HuH-7.5 (cell line): ENCODE measurements around the gene PRICKLE2.

Experiments
- DNase-seq: peaks from one replicate; pipeline ENCODE4 v3.0.0; 2011; ENCODE audit warnings: low spot score

Gene PRICKLE2, protein sequence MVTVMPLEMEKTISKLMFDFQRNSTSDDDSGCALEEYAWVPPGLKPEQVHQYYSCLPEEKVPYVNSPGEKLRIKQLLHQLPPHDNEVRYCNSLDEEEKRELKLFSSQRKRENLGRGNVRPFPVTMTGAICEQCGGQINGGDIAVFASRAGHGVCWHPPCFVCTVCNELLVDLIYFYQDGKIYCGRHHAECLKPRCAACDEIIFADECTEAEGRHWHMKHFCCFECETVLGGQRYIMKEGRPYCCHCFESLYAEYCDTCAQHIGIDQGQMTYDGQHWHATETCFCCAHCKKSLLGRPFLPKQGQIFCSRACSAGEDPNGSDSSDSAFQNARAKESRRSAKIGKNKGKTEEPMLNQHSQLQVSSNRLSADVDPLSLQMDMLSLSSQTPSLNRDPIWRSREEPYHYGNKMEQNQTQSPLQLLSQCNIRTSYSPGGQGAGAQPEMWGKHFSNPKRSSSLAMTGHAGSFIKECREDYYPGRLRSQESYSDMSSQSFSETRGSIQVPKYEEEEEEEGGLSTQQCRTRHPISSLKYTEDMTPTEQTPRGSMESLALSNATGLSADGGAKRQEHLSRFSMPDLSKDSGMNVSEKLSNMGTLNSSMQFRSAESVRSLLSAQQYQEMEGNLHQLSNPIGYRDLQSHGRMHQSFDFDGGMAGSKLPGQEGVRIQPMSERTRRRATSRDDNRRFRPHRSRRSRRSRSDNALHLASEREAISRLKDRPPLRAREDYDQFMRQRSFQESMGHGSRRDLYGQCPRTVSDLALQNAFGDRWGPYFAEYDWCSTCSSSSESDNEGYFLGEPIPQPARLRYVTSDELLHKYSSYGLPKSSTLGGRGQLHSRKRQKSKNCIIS

GRCh38 chr3:64224826-64225610 lies at the start of gene PRICKLE2:
TSS of gene PRICKLE2 (minus strand) at chr3:64225466. CDS start at chr3:64198927, 26,539 bp downstream.
- no peak for DNase-seq

- DNase-seq, result no peak
These were observed 47.6 kb upstream of the PRICKLE2 start for GRCh38 chr3:64272842-64273241.

DNA sequence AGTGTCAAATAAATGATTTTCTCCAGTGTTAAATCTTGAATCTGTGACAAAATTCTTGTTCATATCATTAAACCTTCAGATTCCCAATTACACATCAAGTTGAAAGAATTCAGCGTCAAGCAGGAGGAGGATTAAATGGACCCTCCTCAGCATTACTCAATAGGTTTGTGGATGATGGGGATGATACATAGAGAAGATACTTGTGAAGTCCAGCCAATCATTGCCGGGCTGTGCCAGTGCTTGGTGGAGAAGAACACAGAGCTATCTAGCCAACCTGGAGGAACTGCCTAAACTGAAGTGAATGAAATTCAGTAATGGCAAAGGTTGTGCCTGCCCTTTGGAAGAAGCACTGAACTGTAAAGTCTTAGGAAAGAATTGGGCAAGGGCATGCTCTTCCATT lies 47.0 kb upstream of the PRICKLE2 start:
- DNase-seq, result no peak

DNA sequence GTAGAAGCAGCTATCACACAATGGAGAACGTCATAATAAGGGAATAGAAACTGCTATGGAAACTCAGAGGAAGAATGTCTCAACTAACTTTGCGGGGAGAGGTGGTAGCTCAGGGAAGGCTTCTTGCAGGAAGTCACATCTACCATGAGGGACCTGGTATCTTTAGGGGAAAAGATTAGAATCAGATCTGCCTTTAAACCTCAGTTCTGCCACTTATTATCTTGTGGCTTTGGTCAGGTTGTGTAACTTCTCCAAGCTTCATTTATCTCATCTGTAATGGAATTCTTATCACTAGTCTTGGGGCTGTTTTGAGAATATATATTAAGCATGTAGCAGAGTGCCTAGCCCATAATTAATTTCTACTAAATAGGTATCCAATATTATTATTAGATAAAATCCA lies 46.4 kb upstream of the PRICKLE2 start:
- DNase-seq, result no peak

- DNase-seq, result no peak
These were observed 45.6 kb upstream of the PRICKLE2 start for GRCh38 chr3:64270866-64271260.

DNA sequence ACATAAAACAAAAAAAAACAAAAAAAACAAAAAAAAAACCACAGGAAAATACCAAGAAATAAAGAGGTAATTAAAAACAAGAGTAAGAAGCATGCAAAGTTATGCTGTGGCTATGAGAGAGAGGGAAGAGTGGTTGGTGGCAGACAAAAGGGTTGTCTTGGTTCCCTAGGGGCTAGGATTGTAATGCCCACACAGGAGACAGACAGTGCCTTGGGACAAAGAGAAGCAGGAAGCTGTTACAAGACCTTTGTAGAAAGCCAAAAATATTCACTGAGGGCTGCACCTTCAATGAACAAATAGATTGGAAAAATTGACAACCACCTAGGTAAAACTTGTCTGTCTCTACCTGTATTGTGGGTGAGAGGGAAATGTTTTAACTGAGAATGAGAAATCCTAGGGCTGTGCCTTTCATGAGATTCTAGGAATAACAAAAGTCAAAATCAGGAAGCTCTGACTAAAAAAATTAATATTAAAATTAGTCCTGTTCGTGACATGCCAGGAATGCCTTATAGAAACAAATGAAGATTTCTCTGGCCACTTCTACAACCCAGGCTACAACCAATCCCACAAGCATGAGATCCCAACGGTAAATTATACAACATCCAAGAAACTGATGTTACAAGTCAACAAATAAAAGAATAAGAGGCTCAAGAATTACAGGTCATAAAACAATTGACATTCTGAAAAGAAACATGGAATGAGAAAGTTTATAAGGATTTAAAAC lies 45.0 kb upstream of the PRICKLE2 start:
- no peak for DNase-seq

DNA sequence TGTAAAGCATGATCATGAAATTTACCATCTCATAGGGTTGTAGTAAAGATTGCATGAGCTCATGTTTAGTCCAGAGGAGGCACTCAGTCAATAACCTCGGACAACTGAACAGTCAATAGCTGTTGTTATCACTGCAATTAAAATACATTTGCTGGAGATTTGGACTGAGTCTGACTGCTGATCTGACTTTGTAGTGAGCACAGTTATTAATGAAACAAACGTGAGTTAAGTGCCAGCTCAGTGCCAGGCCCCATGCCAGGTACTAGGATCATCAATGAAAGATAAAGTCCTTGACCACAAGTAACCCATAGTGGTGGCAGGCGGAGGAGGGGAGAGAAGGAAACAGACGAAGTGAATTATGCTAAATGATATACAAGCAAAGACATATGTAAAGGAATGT lies 43.7 kb upstream of the PRICKLE2 start:
- no peak for DNase-seq

GRCh38 chr3:64267721-64268604 lies 42.7 kb upstream of the PRICKLE2 start:
- no peak for DNase-seq

DNA sequence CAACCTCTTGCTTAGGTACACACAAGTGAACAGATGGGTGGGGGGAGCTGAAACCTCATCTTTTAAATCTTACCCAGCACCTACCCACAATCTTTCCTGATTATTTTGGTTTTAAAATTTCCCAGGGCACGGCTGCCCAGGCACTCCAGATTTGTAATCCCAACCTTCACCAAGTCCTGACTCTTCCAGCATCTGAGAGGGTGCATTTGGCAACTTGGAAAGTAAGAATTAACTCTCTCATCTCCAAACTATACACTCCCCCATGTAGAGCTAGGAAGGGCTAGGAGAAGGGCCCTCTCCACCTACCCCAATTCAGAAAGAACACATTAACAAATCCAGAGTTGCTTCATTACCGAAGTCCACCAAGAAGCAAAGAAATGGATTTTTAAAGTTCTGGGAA lies 41.7 kb upstream of the PRICKLE2 start:
- DNase-seq, result no peak

DNA sequence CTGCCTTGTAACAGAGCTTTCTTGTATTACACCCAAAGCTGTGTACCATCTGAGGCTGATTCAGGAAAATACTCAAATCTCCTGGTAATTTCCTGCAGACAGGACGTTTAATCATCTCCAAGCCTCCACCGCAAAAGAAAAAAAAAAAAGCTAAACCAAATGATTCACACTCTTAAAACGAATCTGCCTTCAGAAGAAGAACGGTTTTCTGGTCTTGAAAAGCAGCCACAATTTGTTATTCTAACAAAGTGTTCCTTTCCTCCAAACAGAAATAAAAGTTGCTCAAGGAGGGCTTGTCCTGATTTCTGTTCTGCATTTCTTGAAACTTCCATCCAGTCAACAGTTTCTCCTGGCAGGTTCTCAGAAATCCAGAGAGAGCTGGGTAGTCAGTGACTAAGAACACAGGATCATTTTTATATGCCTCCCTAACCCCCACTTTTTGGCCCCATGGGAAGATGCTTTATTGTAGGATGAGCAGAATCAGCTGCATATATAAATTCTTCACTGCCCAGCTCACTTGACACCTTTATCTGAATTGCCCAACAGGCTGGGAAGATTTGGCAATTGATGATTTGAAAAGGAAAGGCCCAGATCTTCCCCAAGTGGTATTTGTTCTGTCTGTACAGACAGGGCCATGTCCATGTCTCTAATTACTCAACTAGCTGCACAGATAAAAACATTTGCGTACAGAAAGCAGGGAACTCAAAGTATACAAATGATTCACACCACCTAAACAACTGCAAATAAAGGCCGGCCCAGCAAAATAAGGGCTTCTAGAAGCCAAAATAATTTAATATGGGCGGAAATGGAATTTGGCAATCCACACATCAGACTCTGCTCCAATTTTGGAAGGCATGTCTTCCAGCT lies 41.0 kb upstream of the PRICKLE2 start:
- DNase-seq, result no peak

DNA sequence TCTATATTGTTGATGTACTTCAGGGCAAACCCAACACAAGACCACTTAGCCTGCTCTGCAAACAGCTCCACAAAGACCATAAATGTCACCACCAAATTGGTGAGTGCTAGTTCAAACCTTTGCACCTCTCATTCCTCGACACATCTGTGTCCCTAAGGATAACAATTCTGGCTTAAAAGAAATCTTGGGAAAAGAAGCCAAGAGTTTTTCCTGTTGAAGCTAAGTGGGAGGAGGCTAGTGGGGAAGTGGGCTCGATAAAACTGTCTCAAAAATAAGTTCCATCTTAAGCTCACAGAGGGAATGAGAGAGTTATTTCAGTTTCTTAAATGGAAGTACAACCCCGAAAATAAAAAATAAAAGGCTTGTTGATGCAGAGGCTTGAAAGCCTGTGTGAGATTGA lies 40.4 kb upstream of the PRICKLE2 start:
- DNase-seq, result no peak

DNA sequence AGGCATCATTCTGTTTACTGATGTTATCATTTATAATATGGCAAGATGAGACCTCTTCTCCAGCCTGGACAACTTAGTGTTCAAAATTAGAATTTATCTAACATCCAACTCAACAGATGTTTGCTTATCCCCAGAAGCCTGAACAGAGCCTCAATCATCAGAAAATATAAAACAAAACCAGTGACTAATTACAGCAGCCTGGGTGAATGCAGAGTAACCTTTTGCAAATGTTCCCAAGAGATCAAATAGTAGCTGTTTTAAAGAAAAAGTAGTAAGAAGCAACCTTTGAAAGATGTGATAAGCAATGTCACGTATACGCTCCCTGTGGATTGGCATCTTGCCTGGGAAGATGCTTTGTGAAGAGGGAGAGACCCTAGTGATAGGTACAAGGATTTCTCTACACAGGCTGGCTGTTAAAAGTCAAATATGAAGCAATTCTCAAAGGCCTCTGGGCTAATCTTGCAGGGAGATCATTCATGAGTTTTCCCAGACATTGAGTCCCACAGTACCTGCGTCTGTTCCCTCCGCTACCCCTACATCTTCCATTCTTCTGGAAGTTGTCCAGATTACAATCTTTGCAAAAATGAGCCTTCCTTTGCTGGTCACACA lies 39.3 kb upstream of the PRICKLE2 start:
- no peak for DNase-seq

- no peak for DNase-seq
These were observed 37.4 kb upstream of the PRICKLE2 start for GRCh38 chr3:64262574-64263114.

- DNase-seq, result no peak
These were observed 35.2 kb upstream of the PRICKLE2 start for GRCh38 chr3:64260431-64260830.

GRCh38 chr3:64259636-64260035 lies 34.4 kb upstream of the PRICKLE2 start:
- DNase-seq, result no peak

DNA sequence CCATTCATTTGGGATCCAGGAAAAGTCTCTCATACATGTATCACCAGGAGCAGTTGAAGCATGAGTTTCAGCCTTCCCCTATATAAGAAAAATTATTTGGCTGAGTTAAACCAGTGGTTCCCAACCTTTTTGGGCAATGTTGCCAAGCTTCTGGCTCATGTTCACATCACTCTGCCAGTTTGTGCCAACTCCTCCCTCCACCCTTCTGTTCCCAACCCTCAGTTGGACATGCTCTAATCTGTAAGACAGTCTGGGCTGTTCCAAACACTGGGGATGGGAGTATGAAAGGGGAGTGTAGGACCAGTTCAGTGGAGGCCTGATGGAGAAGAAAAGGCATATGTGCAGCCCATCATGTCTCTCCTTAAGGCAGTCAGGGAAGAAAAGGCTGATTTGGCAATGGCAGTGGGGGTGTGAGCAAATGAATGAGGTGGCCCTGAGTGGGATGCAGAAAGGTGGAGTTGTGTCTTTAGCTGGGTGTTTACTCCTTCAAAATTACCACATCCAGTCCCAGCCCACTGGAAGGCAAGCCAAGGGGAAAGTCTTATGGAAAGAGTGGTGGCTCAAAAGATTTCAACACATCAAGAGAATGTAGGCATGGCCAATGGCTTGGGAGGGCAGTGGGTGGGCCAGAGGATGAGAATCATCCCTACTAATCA lies 32.0 kb upstream of the PRICKLE2 start:
- DNase-seq, result no peak

DNA sequence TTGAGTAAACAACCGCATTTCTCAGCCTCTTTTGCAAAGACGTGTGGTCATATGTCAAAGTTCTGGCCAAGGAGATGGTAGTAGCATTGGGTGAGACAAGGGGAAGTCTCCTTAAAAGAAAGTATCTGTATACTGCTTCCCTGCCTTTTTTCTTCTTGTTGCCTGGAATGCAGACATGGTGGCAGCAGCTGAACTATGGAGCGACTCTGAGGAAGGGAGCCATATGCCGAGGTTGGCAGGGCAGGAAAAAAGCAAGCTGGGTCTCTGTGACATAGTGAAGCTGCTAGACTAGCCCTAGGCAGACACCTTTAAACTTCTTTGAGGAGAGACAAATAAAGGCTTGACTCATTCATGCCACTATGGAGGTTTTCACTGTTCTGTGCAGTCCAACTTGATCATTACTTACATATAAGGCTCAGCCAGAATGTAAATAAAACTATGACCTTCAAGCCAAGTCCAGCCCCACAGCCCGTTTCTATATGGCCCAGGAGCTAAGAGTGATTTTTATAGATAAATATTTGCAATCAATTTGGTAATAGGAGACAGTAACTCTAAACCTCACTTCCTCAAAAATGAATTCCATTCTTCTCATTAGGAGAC lies 30.6 kb upstream of the PRICKLE2 start:
- no peak for DNase-seq

- DNase-seq, result no peak
These were observed 29.2 kb upstream of the PRICKLE2 start for GRCh38 chr3:64254443-64254842.
